PC-9 (cell line): ENCODE measurements around the gene CELA3A. TPM values are rescaled to one million over a fixed set of nuclear protein-coding genes. Genes with fewer than 3 reads are reported as not detected.
A peak's percentile ranks its signal among the peaks of the same experiment; 100 is the strongest.
"Not testable (repeated sequence)": the region's sequence is repeated elsewhere in the genome, so short reads cannot be mapped to it uniquely, and the experiment has no call there.

Experiments
- BruUV-seq: library from RNA; stranded (reverse); fragments of 400-500 nt; replicated peaks from 2 replicates; lab custom pipeline; 2021; lab: Mats Ljungman, UMichigan
- CTCF ChIA-PET: fragments of 300-600 bp; sonication (Branson Sonifier 250); formaldehyde crosslinking; loops from one replicate; lab custom pipeline; 2022; ENCODE audit warnings: antibody characterized with exemption; lab: Charles Lee
- POLR2A ChIA-PET: fragments of 300-600 bp; sonication (Branson Sonifier 250); formaldehyde crosslinking; loops from one replicate; lab custom pipeline; 2022; ENCODE audit warnings: antibody characterized with exemption; ENCODE audit not compliant: unreplicated experiment; lab: Charles Lee
- DNase-seq, 2 experiments: peaks; one replicate each; pipeline versions ENCODE4 v3.0.0 to v3.0.0-alpha.2; 2015 to 2022; ENCODE audit warnings: mixed read lengths in 1 of 2
- H2AFZ ChIP-seq: fragments of 200-600 bp; sonication (generic); 2 replicates; pipeline ENCODE4 v1.8.1; 2017; ENCODE audit warnings: antibody characterized with exemption
- H3F3A ChIP-seq: fragments of 200-600 bp; sonication (generic); 2 replicates; pipeline ENCODE4 v1.8.1; 2017; ENCODE audit warnings: antibody characterized with exemption, mild to moderate bottlenecking, low read depth; ENCODE audit not compliant: insufficient read depth
- H3K27ac ChIP-seq: fragments of 200-600 bp; sonication (generic); 2 replicates; pipeline ENCODE4 v1.6.1; 2016; ENCODE audit warnings: mixed run types
- H3K27me3 ChIP-seq: fragments of 200-600 bp; sonication (generic); 2 replicates; pipeline ENCODE4 v1.6.1; 2016; ENCODE audit warnings: low read depth, mixed run types; ENCODE audit not compliant: insufficient read depth
- H3K36me3 ChIP-seq: fragments of 200-600 bp; sonication (generic); 2 replicates; pipeline ENCODE4 v1.6.1; 2016; ENCODE audit warnings: low read depth, mixed run types
- H3K4me1 ChIP-seq: fragments of 200-600 bp; sonication (generic); replicated peaks from 2 replicates; pipeline ENCODE4 v1.6.1; 2016; ENCODE audit warnings: mixed run types; ENCODE audit not compliant: insufficient read depth
- H3K4me2 ChIP-seq: fragments of 200-600 bp; sonication (generic); 2 replicates; pipeline ENCODE4 v1.6.1; 2017; ENCODE audit warnings: mixed run types
- H3K4me3 ChIP-seq: fragments of 200-600 bp; sonication (generic); 2 replicates; pipeline ENCODE4 v1.6.1; 2016; ENCODE audit warnings: mixed run types
- H3K79me2 ChIP-seq: fragments of 200-600 bp; sonication (generic); 2 replicates; pipeline ENCODE4 v1.6.1; 2017; ENCODE audit warnings: low read depth, mixed run types
- H3K9me2 ChIP-seq: fragments of 200-600 bp; sonication (generic); 2 replicates; pipeline ENCODE4 v1.8.1; 2017; ENCODE audit warnings: mild to moderate bottlenecking; ENCODE audit not compliant: insufficient read depth
- H3K9me3 ChIP-seq: fragments of 200-600 bp; sonication (generic); 2 replicates; pipeline ENCODE4 v1.8.1; 2016; ENCODE audit warnings: low read depth; ENCODE audit not compliant: insufficient read depth
- H4K20me1 ChIP-seq: fragments of 200-600 bp; sonication (generic); 2 replicates; pipeline ENCODE4 v1.8.1; 2017; ENCODE audit not compliant: insufficient read depth
- CTCF ChIP-seq: fragments of 200-600 bp; sonication (generic); conservative IDR thresholded peaks from 2 replicates; pipeline ENCODE4 v1.6.1; 2017; ENCODE audit warnings: mixed run types, antibody characterized with exemption, mild to moderate bottlenecking, moderate library complexity
- EZH2 ChIP-seq: fragments of 200-600 bp; sonication (generic); IDR thresholded peaks from 2 replicates; pipeline ENCODE4 v1.8.0; 2017; ENCODE audit warnings: antibody characterized with exemption, low read depth
- intact Hi-C: fragments of 100-400 bp; cut with micrococcal nuclease; formaldehyde crosslinking; loops from one replicate; pipeline ENCODE4 v1.10.0; 2022; ENCODE audit not compliant: unreplicated experiment
- total RNA-seq: library from RNA; stranded (reverse); gene quantifications from 2 replicates; pipeline ENCODE4 v1.2.3, GENCODE V29; 2021

The CELA3A gene
- total RNA-seq, 1 experiment from 2014 or later: not detected

- Histone ChIP-seq H3K36me3 (no peaks in the 10 kb centered on the region), H3F3A (peaks cover 6% of the 10 kb centered on the region; the same call in 1 of the 2 replicates), H3K4me3 (no peak overlapping the region), H3K4me1 (peaks cover 26% of the 10 kb centered on the region), H3K27me3 (no peaks in the 10 kb centered on the region), H3K9me2 (no peaks in the 10 kb centered on the region), H3K4me2 (no peak overlapping the region), H3K9me3 (no peaks in the 10 kb centered on the region), H2AFZ (no peak overlapping the region), H4K20me1 (no peaks in the 10 kb centered on the region), H3K27ac (no peak overlapping the region), H3K79me2 (no peaks in the 10 kb centered on the region)
- no peak for DNase-seq
- TF ChIP-seq CTCF: no peak
- TF ChIP-seq EZH2: no peak
- intact Hi-C loops: loop anchor here (5.0 to 10.0 kb wide), 2 partner anchors 63 to 179 kb away; partner anchors contain the start of gene USP48
- CTCF ChIA-PET: no interaction called here
- no TSS peak for BruUV-seq
- POLR2A ChIA-PET: no interaction called here
Measured at GRCh38 chr1:21961799-21962198, 39.7 kb upstream of the CELA3A start.

GRCh38 chr1:21963477-21964217 lies 37.8 kb upstream of the CELA3A start:
- intact Hi-C loops: loop anchor here (5.0 to 10.0 kb wide), 2 partner anchors 61 to 181 kb away; partner anchors contain the start of gene USP48
- TF ChIP-seq CTCF (peak; percentile 86), EZH2 (no peak)
- Histone ChIP-seq H3F3A (no peaks in the 10 kb centered on the region; the same call in 1 of the 2 replicates), H3K79me2 (no peaks in the 10 kb centered on the region), H3K4me1 (peaks cover 9% of the 10 kb centered on the region; the same call in 1 of the 2 replicates), H3K4me2 (no peak overlapping the region), H3K9me2 (no peaks in the 10 kb centered on the region), H3K27me3 (no peaks in the 10 kb centered on the region), H3K9me3 (no peaks in the 10 kb centered on the region), H2AFZ (no peak overlapping the region), H3K27ac (no peak overlapping the region), H3K36me3 (no peaks in the 10 kb centered on the region), H4K20me1 (no peaks in the 10 kb centered on the region), H3K4me3 (no peak overlapping the region)
- DNase-seq: peak; percentile 50 to 82
- CTCF ChIA-PET: no interaction called here
- no TSS peak for BruUV-seq
- POLR2A ChIA-PET: no interaction called here

GRCh38 chr1:21966247-21967000 lies 35.0 kb upstream of the CELA3A start:
- H3K4me3 ChIP-seq: no peak overlapping the region
- H4K20me1 ChIP-seq: no peaks in the 10 kb centered on the region
- no peak overlapping the region for H2AFZ ChIP-seq
- ChIA-PET POLR2A (no interaction called here), CTCF (no interaction called here)
- TF ChIP-seq EZH2: no peak
- TF ChIP-seq CTCF: no peak
- intact Hi-C loops: loop anchor here (10.0 kb wide), 1 partner anchor 58 kb away; no protein-coding TSS in a partner anchor
- H3K27ac ChIP-seq: no peak overlapping the region
- H3K79me2 ChIP-seq: no peaks in the 10 kb centered on the region
- H3K4me1 ChIP-seq: peaks cover 4% of the 10 kb centered on the region; the same call in 1 of the 2 replicates
- H3K9me3 ChIP-seq: no peaks in the 10 kb centered on the region
- no peaks in the 10 kb centered on the region for H3K36me3 ChIP-seq
- BruUV-seq: no TSS peak
- H3K4me2 ChIP-seq: no peak overlapping the region
- peak in 1 of 2 experiments; percentile 65 for DNase-seq
- H3F3A ChIP-seq: no peaks in the 10 kb centered on the region
- H3K9me2 ChIP-seq: no peaks in the 10 kb centered on the region
- no peaks in the 10 kb centered on the region for H3K27me3 ChIP-seq

- H3K9me2 ChIP-seq, H3K4me2 ChIP-seq, H3K27me3 ChIP-seq, DNase-seq, POLR2A ChIA-PET, H4K20me1 ChIP-seq, H3K4me1 ChIP-seq, H3K4me3 ChIP-seq, H3K79me2 ChIP-seq, H3K36me3 ChIP-seq, H2AFZ ChIP-seq, H3K27ac ChIP-seq, H3K9me3 ChIP-seq, H3F3A ChIP-seq, CTCF ChIA-PET, BruUV-seq: not testable (repeated sequence)
- intact Hi-C loops: loop anchor here (10.0 kb wide), 1 partner anchor 58 kb away; no protein-coding TSS in a partner anchor
Measured at GRCh38 chr1:21967216-21967615, 34.2 kb upstream of the CELA3A start.

GRCh38 chr1:21969066-21969465 lies 32.4 kb upstream of the CELA3A start:
- H3K4me2 ChIP-seq, H3K36me3 ChIP-seq, H3K79me2 ChIP-seq, H3K27ac ChIP-seq, H3K4me3 ChIP-seq, H3K9me2 ChIP-seq, BruUV-seq, DNase-seq, H3K27me3 ChIP-seq, H3K9me3 ChIP-seq, H4K20me1 ChIP-seq, H2AFZ ChIP-seq, CTCF ChIA-PET, POLR2A ChIA-PET, H3F3A ChIP-seq: not testable (repeated sequence)
- H3K4me1 ChIP-seq: peaks cover 11% of the 10 kb centered on the region; the same call in 1 of the 2 replicates
- intact Hi-C loops: loop anchor here (10.0 kb wide), 1 partner anchor 56 kb away; no protein-coding TSS in a partner anchor
